Thyroid gland (tissue), 4 donors: ENCODE data around the gene INTS11.

Experiments used
- POLR2A ChIP-seq, 2 donors: fragments of 450-650 bp; IDR thresholded peaks; one replicate each; pipeline ENCODE4 v1.6.1; 2017; ENCODE audit warnings: antibody characterized with exemption in 2 of 2, mild to moderate bottlenecking in 2 of 2, moderate library complexity in 1 of 2
- TF ChIP-seq, protein P1 (sequence below), 6 experiments: fragments of 200-600 bp in 3 of 6; fragments of 450-650 bp in 3 of 6; sonication (generic) in 3 of 6; IDR thresholded peaks; one replicate each; pipeline ENCODE4 v1.5.1; 2016 to 2019; ENCODE audit warnings: antibody characterized with exemption in 6 of 6, mild to moderate bottlenecking in 2 of 6, inconsistent platforms in 1 of 6, moderate library complexity in 1 of 6

- TF ChIP-seq POLR2A (IDR thresholded peaks at IDR 0.05): no peak
- TF ChIP-seq, protein P1, sequence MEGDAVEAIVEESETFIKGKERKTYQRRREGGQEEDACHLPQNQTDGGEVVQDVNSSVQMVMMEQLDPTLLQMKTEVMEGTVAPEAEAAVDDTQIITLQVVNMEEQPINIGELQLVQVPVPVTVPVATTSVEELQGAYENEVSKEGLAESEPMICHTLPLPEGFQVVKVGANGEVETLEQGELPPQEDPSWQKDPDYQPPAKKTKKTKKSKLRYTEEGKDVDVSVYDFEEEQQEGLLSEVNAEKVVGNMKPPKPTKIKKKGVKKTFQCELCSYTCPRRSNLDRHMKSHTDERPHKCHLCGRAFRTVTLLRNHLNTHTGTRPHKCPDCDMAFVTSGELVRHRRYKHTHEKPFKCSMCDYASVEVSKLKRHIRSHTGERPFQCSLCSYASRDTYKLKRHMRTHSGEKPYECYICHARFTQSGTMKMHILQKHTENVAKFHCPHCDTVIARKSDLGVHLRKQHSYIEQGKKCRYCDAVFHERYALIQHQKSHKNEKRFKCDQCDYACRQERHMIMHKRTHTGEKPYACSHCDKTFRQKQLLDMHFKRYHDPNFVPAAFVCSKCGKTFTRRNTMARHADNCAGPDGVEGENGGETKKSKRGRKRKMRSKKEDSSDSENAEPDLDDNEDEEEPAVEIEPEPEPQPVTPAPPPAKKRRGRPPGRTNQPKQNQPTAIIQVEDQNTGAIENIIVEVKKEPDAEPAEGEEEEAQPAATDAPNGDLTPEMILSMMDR (IDR thresholded peaks at IDR 0.05): no peak
Observed at GRCh38 chr1:1357871-1358432, 33.5 kb upstream of the INTS11 start.
